ENCODE measurements around the gene LYZL1.
"Not testable (repeated sequence)": the region's sequence is repeated elsewhere in the genome, so short reads cannot be mapped to it uniquely, and the experiment has no call there.

DNA sequence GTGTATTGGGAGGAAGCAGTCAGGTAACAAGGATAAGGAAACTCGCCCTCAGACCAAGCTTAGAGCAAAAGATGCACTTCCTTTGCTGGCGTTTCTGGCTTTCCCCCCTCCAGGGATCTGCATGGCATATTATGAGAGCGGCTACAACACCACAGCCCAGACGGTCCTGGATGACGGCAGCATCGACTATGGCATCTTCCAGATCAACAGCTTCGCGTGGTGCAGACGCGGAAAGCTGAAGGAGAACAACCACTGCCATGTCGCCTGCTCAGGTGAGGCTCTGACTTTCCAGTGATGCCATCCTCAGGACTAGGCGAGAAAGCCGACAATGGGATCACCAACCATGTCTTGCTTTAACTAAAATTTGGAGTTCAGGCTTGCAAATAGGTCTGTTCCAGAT is 3.5 kb downstream of the LYZL1 start:
- TF ChIP-seq, protein P1, sequence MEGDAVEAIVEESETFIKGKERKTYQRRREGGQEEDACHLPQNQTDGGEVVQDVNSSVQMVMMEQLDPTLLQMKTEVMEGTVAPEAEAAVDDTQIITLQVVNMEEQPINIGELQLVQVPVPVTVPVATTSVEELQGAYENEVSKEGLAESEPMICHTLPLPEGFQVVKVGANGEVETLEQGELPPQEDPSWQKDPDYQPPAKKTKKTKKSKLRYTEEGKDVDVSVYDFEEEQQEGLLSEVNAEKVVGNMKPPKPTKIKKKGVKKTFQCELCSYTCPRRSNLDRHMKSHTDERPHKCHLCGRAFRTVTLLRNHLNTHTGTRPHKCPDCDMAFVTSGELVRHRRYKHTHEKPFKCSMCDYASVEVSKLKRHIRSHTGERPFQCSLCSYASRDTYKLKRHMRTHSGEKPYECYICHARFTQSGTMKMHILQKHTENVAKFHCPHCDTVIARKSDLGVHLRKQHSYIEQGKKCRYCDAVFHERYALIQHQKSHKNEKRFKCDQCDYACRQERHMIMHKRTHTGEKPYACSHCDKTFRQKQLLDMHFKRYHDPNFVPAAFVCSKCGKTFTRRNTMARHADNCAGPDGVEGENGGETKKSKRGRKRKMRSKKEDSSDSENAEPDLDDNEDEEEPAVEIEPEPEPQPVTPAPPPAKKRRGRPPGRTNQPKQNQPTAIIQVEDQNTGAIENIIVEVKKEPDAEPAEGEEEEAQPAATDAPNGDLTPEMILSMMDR (conservative IDR thresholded peaks at IDR 0.05; ENCODE audit: low read depth, low read length): not testable (repeated sequence)
- not testable (repeated sequence) for TF ChIP-seq EZH2 (IDR thresholded peaks at IDR 0.05; ENCODE audit: borderline replicate concordance, low read depth, low read length, poor library complexity, severe bottlenecking)

Data from A673 (cell line).